Activated naive CD8-positive, alpha-beta T cell treated with anti-CD3 and anti-CD28 coated beads, Interleukin-2, amount 10 ng/mL, durations not matched to agents 7 days and 5 days (primary cell): ENCODE results near the gene GTF3C5. TPM values are rescaled to one million over a fixed set of nuclear protein-coding genes. Genes with fewer than 3 reads are reported as not detected.

Experiments
- ATAC-seq: fragments of 150-1000 bp; cut with Tn5 transposase; one replicate; pipeline ENCODE4 v1.10.0; 2021; ENCODE audit warnings: low read depth, moderate library complexity
- POLR2A ChIA-PET: fragments of 350-600 bp; sonication (Branson Sonifier 250); formaldehyde crosslinking; loops from one replicate; lab custom pipeline; 2021; ENCODE audit warnings: antibody characterized with exemption; lab: Charles Lee
- DNase-seq: peaks from one replicate; pipeline ENCODE4 v3.0.0; 2021
- H3K27ac Mint-ChIP-seq: one replicate; pipeline ENCODE4 v1.8.0; 2022; ENCODE audit warnings: mild to moderate bottlenecking, mixed read lengths
- H3K27me3 Mint-ChIP-seq: one replicate; pipeline ENCODE4 v1.8.0; 2022; ENCODE audit warnings: mild to moderate bottlenecking, moderate library complexity, mixed read lengths
- H3K36me3 Mint-ChIP-seq: one replicate; pipeline ENCODE4 v1.8.0; 2021; ENCODE audit warnings: mild to moderate bottlenecking, mixed read lengths
- H3K4me1 Mint-ChIP-seq: one replicate; pipeline ENCODE4 v1.8.0; 2021; ENCODE audit warnings: mixed read lengths
- H3K4me3 Mint-ChIP-seq: one replicate; pipeline ENCODE4 v1.8.0; 2022; ENCODE audit warnings: mild to moderate bottlenecking, moderate library complexity, mixed read lengths
- H3K9me3 Mint-ChIP-seq: one replicate; pipeline ENCODE4 v1.8.0; 2021; ENCODE audit warnings: mixed read lengths
- total RNA-seq, 2 experiments: library from RNA; stranded (reverse); gene quantifications; one replicate each; pipeline ENCODE4 v1.2.3, GENCODE V29; 2021

The GTF3C5 gene
- total RNA-seq, 2 experiments from 2014 or later: 86.4 to 97.5 TPM

GRCh38 chr9:133044661-133045060 is 13.9 kb downstream of the GTF3C5 start:
- ATAC-seq (no peak), DNase-seq (no peak)
- no peak overlapping the region for H3K4me3 Mint-ChIP-seq
- H3K36me3 Mint-ChIP-seq: peaks cover 14% of the 10 kb centered on the region
- H3K27ac Mint-ChIP-seq: no peak overlapping the region
- no peaks in the 10 kb centered on the region for H3K27me3 Mint-ChIP-seq
- POLR2A ChIA-PET: no interaction called here
- no peaks in the 10 kb centered on the region for H3K9me3 Mint-ChIP-seq
- H3K4me1 Mint-ChIP-seq: peaks cover 3% of the 10 kb centered on the region

- peaks cover 19% of the 10 kb centered on the region for H3K36me3 Mint-ChIP-seq
- H3K27ac Mint-ChIP-seq: no peak overlapping the region
- H3K27me3 Mint-ChIP-seq: no peaks in the 10 kb centered on the region
- H3K9me3 Mint-ChIP-seq: no peaks in the 10 kb centered on the region
- no peak for ATAC-seq
- H3K4me3 Mint-ChIP-seq: no peak overlapping the region
- DNase-seq: no peak
- H3K4me1 Mint-ChIP-seq: peaks cover 3% of the 10 kb centered on the region
- POLR2A ChIA-PET: no interaction called here
Measured at GRCh38 chr9:133045132-133045531, 14.3 kb downstream of the GTF3C5 start.

- DNase-seq (no peak), ATAC-seq (no peak)
- H3K4me3 Mint-ChIP-seq: no peak overlapping the region
- no peaks in the 10 kb centered on the region for H3K27me3 Mint-ChIP-seq
- POLR2A ChIA-PET: interaction anchor here (0.5 kb wide), 1 partner anchor 328 kb away, joined by 4 read pairs; no protein-coding TSS in a partner anchor
- no peaks in the 10 kb centered on the region for H3K4me1 Mint-ChIP-seq
- peaks cover 19% of the 10 kb centered on the region for H3K36me3 Mint-ChIP-seq
- no peak overlapping the region for H3K27ac Mint-ChIP-seq
- H3K9me3 Mint-ChIP-seq: no peaks in the 10 kb centered on the region
Measured at GRCh38 chr9:133046196-133046899, 15.6 kb downstream of the GTF3C5 start.

- H3K27ac Mint-ChIP-seq: no peak overlapping the region
- DNase-seq (no peak), ATAC-seq (no peak)
- no peaks in the 10 kb centered on the region for H3K4me1 Mint-ChIP-seq
- H3K36me3 Mint-ChIP-seq: peaks cover 19% of the 10 kb centered on the region
- no peaks in the 10 kb centered on the region for H3K9me3 Mint-ChIP-seq
- H3K4me3 Mint-ChIP-seq: no peak overlapping the region
- POLR2A ChIA-PET: no interaction called here
- H3K27me3 Mint-ChIP-seq: no peaks in the 10 kb centered on the region
Measured at GRCh38 chr9:133046900-133047295, 16.1 kb downstream of the GTF3C5 start.

GRCh38 chr9:133048595-133048994 is 17.8 kb downstream of the GTF3C5 start:
- Mint-ChIP-seq H3K27me3 (no peaks in the 10 kb centered on the region), H3K36me3 (peaks cover 16% of the 10 kb centered on the region), H3K9me3 (no peaks in the 10 kb centered on the region), H3K4me1 (peaks cover 2% of the 10 kb centered on the region), H3K4me3 (no peak overlapping the region), H3K27ac (no peak overlapping the region)
- no peak for DNase-seq
- POLR2A ChIA-PET: interaction anchor here (1.1 to 1.2 kb wide), 3 partner anchors 18 to 99 kb away, joined by 3 to 4 read pairs (median 3); partner anchors contain the start of gene GTF3C5
- peak; percentile 82 for ATAC-seq

- DNase-seq: no peak
Measured at GRCh38 chr9:133049043-133049442, 18.2 kb downstream of the GTF3C5 start.

GRCh38 chr9:133050142-133050541 is 19.3 kb downstream of the GTF3C5 start:
- POLR2A ChIA-PET: no interaction called here
- ATAC-seq (no peak), DNase-seq (no peak)
- Mint-ChIP-seq H3K27ac (no peak overlapping the region), H3K9me3 (no peaks in the 10 kb centered on the region), H3K4me1 (peaks cover 2% of the 10 kb centered on the region), H3K27me3 (no peaks in the 10 kb centered on the region), H3K4me3 (no peak overlapping the region), H3K36me3 (peaks cover 11% of the 10 kb centered on the region)

More at GRCh38 chr9:133049043-133049442, 18.2 kb downstream of the GTF3C5 start:
- H3K4me3 Mint-ChIP-seq: no peak overlapping the region
- ATAC-seq: no peak
- POLR2A ChIA-PET: interaction anchor here (1.1 to 1.2 kb wide), 3 partner anchors 19 to 99 kb away, joined by 3 to 4 read pairs (median 3); partner anchors contain the start of gene GTF3C5
- H3K36me3 Mint-ChIP-seq: peaks cover 15% of the 10 kb centered on the region
- no peaks in the 10 kb centered on the region for H3K9me3 Mint-ChIP-seq
- peaks cover 2% of the 10 kb centered on the region for H3K4me1 Mint-ChIP-seq
- no peaks in the 10 kb centered on the region for H3K27me3 Mint-ChIP-seq
- no peak overlapping the region for H3K27ac Mint-ChIP-seq

- ATAC-seq (no peak), DNase-seq (no peak)
- POLR2A ChIA-PET: no interaction called here
- no peak overlapping the region for H3K4me3 Mint-ChIP-seq
- peaks cover 2% of the 10 kb centered on the region for H3K4me1 Mint-ChIP-seq
- H3K27me3 Mint-ChIP-seq: no peaks in the 10 kb centered on the region
- H3K27ac Mint-ChIP-seq: no peak overlapping the region
- no peaks in the 10 kb centered on the region for H3K9me3 Mint-ChIP-seq
- peaks cover 9% of the 10 kb centered on the region for H3K36me3 Mint-ChIP-seq
Measured at GRCh38 chr9:133050781-133051180, 20.0 kb downstream of the GTF3C5 start.

- POLR2A ChIA-PET: no interaction called here
- DNase-seq (no peak), ATAC-seq (no peak)
- H3K27me3 Mint-ChIP-seq: no peaks in the 10 kb centered on the region
- H3K4me3 Mint-ChIP-seq: no peak overlapping the region
- peaks cover 4% of the 10 kb centered on the region for H3K4me1 Mint-ChIP-seq
- no peak overlapping the region for H3K27ac Mint-ChIP-seq
- H3K36me3 Mint-ChIP-seq: peaks cover 7% of the 10 kb centered on the region
- H3K9me3 Mint-ChIP-seq: no peaks in the 10 kb centered on the region
Measured at GRCh38 chr9:133051281-133051900, 20.6 kb downstream of the GTF3C5 start.

- Mint-ChIP-seq H3K4me3 (no peak overlapping the region), H3K27me3 (no peaks in the 10 kb centered on the region), H3K36me3 (peaks cover 7% of the 10 kb centered on the region), H3K9me3 (no peaks in the 10 kb centered on the region), H3K27ac (peak overlapping the region; percentile 19), H3K4me1 (peaks cover 8% of the 10 kb centered on the region)
- ATAC-seq (no peak), DNase-seq (no peak)
- POLR2A ChIA-PET: no interaction called here
Measured at GRCh38 chr9:133051966-133052539, 21.3 kb downstream of the GTF3C5 start.

- POLR2A ChIA-PET: interaction anchor here (1.3 kb wide), 1 partner anchor 24 kb away, joined by 3 read pairs; the partner anchor contains the start of gene GTF3C5
- Mint-ChIP-seq H3K9me3 (no peaks in the 10 kb centered on the region), H3K4me3 (no peak overlapping the region), H3K27me3 (no peaks in the 10 kb centered on the region), H3K4me1 (peaks cover 28% of the 10 kb centered on the region), H3K36me3 (peaks cover 12% of the 10 kb centered on the region), H3K27ac (no peak overlapping the region)
- DNase-seq (no peak), ATAC-seq (no peak)
Measured at GRCh38 chr9:133054194-133054890, 23.5 kb downstream of the GTF3C5 start.

- no peak for ATAC-seq
- peaks cover 8% of the 10 kb centered on the region for H3K36me3 Mint-ChIP-seq
- DNase-seq: no peak
- no peak overlapping the region for H3K4me3 Mint-ChIP-seq
- no peak overlapping the region for H3K27ac Mint-ChIP-seq
- no peaks in the 10 kb centered on the region for H3K27me3 Mint-ChIP-seq
- H3K4me1 Mint-ChIP-seq: peaks cover 34% of the 10 kb centered on the region
- POLR2A ChIA-PET: interaction anchor here (1.3 kb wide), 1 partner anchor 24 kb away, joined by 3 read pairs; the partner anchor contains the start of gene GTF3C5
- no peaks in the 10 kb centered on the region for H3K9me3 Mint-ChIP-seq
Measured at GRCh38 chr9:133054966-133055365, 24.2 kb downstream of the GTF3C5 start.
